Measurements from ENCODE around the gene FBRSL1. TPM values are rescaled to one million over a fixed set of nuclear protein-coding genes. Genes with fewer than 3 reads are reported as not detected.

Gene FBRSL1
- total RNA-seq, 2 experiments from 2014 or later, result 38.8 to 41.7 TPM

- H3K36me3 Mint-ChIP-seq, result peaks cover 2% of the 10 kb centered on the region
- POLR2A ChIA-PET, result no interaction called here
- intact Hi-C loops (cut with micrococcal nuclease), result loop anchor here (1.0 to 2.0 kb wide), 2 partner anchors 70 to 146 kb away; partner anchors contain the start of gene FBRSL1
- H3K4me3 Mint-ChIP-seq, result peak overlapping the region; percentile 70
- no peaks in the 10 kb centered on the region for H3K9me3 Mint-ChIP-seq
- CTCF ChIA-PET, result interaction anchor here (0.6 to 1.6 kb wide), 22 partner anchors 9 to 407 kb away, joined by 3 to 33 read pairs (median 3); partner anchors contain the start of gene LRCOL1
- peak; percentile 80 for DNase-seq
- no peak overlapping the region for H3K27ac Mint-ChIP-seq
- peaks cover 4% of the 10 kb centered on the region for H3K27me3 Mint-ChIP-seq
- H3K4me1 Mint-ChIP-seq (ENCODE audit: low read depth), result peaks cover 15% of the 10 kb centered on the region
Observed at GRCh38 chr12:132560614-132561426, 70.9 kb downstream of the FBRSL1 start.

Other genes starting within 250 kb of the FBRSL1 start
- under 1 TPM; 0.12 to 0.29 TPM for gene GALNT9, start 160.6 kb upstream of the FBRSL1 start, total RNA-seq
- not detected for gene LRCOL1, start 120.4 kb downstream of the FBRSL1 start, total RNA-seq
- gene P2RX2, start 128.6 kb downstream of the FBRSL1 start, total RNA-seq, result not detected
- gene POLE, start 197.2 kb downstream of the FBRSL1 start, total RNA-seq, result 100 to 1,000 TPM; 112 to 114 TPM
- 10 to 100 TPM; 17.8 to 20.9 TPM for gene PXMP2, start 197.4 kb downstream of the FBRSL1 start, total RNA-seq
- 10 to 100 TPM; 54.3 to 56.4 TPM for gene PGAM5, start 220.7 kb downstream of the FBRSL1 start, total RNA-seq